GM10248 (cell line): Measurements from ENCODE around the gene TANC1.

Experiments
- CTCF ChIA-PET: fragments of 300-600 bp; sonication (Branson Sonifier 250); formaldehyde crosslinking; extraction: SDS; loops from one replicate; lab custom pipeline; 2021; ENCODE audit warnings: antibody characterized with exemption; lab: Yijun Ruan, JAX
- POLR2A ChIA-PET: fragments of 350-650 bp; sonication (Branson Sonifier 250); formaldehyde crosslinking; extraction: SDS; loops from one replicate; lab custom pipeline; 2020; ENCODE audit warnings: antibody characterized with exemption; lab: Yijun Ruan, JAX
- DNase-seq: peaks from one replicate; pipeline ENCODE4 v3.0.0; 2012; ENCODE audit errors: extremely low spot score
- TF ChIP-seq, protein P1 (sequence below): IDR thresholded peaks from 2 replicates; pipeline ENCODE4 v1.5.1; 2012; ENCODE audit warnings: mild to moderate bottlenecking, low read depth; ENCODE audit errors: extremely low read depth, missing control alignments, control extremely low read depth

The TANC1 gene

GRCh38 chr2:158990397-158991214, 22.2 kb downstream of the TANC1 start:
- POLR2A ChIA-PET, result no interaction called here
- CTCF ChIA-PET, result interaction anchor here (1.1 kb wide), 1 partner anchor 12 kb away, joined by 3 read pairs; no protein-coding TSS in a partner anchor
- DNase-seq, result no peak

DNA sequence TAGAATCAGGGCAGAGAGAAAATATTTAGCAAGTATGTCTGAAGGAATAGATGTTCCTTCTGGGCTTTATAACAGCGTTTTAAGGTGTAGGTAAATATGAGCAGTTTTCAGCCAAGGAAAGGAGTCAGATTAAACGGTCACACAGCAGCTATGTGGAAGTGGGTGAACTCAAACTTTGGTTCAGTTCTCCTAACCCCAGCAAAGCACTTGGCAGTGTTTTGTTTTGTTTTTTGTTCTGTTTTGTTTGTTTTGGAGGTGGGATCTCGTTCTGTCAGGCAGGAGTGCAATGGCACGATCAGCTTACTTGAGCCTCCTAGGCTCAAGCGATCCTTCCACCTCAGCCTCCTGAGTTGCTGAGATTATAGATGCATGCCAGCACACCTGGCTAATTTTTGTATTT, 24.6 kb downstream of the TANC1 start:
- TF ChIP-seq, protein P1, sequence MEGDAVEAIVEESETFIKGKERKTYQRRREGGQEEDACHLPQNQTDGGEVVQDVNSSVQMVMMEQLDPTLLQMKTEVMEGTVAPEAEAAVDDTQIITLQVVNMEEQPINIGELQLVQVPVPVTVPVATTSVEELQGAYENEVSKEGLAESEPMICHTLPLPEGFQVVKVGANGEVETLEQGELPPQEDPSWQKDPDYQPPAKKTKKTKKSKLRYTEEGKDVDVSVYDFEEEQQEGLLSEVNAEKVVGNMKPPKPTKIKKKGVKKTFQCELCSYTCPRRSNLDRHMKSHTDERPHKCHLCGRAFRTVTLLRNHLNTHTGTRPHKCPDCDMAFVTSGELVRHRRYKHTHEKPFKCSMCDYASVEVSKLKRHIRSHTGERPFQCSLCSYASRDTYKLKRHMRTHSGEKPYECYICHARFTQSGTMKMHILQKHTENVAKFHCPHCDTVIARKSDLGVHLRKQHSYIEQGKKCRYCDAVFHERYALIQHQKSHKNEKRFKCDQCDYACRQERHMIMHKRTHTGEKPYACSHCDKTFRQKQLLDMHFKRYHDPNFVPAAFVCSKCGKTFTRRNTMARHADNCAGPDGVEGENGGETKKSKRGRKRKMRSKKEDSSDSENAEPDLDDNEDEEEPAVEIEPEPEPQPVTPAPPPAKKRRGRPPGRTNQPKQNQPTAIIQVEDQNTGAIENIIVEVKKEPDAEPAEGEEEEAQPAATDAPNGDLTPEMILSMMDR, result no peak
- no peak for DNase-seq
- ChIA-PET CTCF (interaction anchor here (1.1 kb wide), 2 partner anchors 10 to 12 kb away, joined by 3 to 4 read pairs; no protein-coding TSS in a partner anchor), POLR2A (no interaction called here)

More at GRCh38 chr2:158990397-158991214, 22.2 kb downstream of the TANC1 start:
- TF ChIP-seq, protein P1, result no peak

GRCh38 chr2:158993721-158994587, 25.5 kb downstream of the TANC1 start:
- no peak for DNase-seq
- ChIA-PET POLR2A (no interaction called here), CTCF (no interaction called here)
- TF ChIP-seq, protein P1, result no peak

DNA sequence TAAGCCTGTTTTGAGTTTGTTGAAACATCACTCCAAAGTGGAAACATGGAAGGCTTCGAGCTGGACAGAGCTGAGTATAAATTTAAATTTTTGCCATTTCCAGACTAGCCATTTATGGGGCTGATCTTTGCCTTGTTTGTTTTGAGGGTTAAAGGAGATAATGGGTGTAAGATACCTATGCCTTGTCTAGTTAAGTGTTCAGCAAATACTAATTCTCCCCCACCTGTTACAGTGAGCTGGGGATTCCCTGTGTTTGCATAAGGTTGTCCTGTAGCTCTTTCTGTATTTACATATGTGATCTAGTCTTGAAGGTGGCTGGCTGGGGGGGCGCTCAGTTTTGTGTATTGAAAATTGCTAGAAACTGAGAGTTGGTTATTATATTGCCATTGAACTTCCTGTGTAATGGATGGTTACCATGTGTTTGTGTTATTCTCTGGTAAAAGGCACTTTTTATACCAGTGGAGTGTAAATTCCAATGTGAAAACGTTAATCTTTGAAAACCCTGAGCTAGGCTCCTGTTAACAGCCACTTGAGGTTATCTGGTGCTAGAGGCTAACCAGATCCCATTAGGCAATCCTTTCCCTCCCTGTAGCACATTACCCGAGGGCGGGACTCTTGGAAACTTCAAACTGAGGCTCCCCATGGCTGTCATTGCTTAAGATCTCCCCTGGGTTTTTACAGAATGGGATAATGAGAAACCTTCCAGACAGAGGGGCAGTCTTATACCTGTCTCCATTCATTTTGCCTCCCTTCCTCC, 26.7 kb downstream of the TANC1 start:
- no peak for DNase-seq
- TF ChIP-seq, protein P1, result no peak
- ChIA-PET POLR2A (no interaction called here), CTCF (interaction anchor here (0.9 kb wide), 1 partner anchor 124 kb away, joined by 3 read pairs; no protein-coding TSS in a partner anchor)

GRCh38 chr2:158995677-158996049, 27.2 kb downstream of the TANC1 start:
- POLR2A ChIA-PET, result no interaction called here
- TF ChIP-seq, protein P1, result no peak
- no peak for DNase-seq
- CTCF ChIA-PET, result interaction anchor here (0.9 kb wide), 1 partner anchor 124 kb away, joined by 3 read pairs; no protein-coding TSS in a partner anchor
